ENCODE results near the gene SPCS1.

DNA sequence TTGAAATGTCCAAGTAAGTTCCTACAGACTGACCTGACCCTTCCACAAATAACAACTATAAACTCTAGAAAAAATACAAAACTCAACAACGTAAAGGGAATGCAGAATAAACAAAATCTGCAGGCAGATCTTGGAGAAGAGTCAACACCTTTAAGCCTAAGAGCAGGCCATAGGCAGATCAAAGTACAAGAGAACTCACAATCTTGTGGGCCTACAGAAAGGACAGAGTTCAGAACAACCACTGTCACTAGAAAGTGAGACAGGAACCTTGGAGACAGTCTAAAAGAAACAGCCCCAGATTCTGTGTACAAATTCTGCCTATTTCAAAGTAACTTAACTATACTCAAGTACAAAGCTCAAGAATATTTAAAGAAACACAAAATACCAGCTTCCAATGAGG is 33.8 kb downstream of the SPCS1 start:
- TF ChIP-seq, protein P1, sequence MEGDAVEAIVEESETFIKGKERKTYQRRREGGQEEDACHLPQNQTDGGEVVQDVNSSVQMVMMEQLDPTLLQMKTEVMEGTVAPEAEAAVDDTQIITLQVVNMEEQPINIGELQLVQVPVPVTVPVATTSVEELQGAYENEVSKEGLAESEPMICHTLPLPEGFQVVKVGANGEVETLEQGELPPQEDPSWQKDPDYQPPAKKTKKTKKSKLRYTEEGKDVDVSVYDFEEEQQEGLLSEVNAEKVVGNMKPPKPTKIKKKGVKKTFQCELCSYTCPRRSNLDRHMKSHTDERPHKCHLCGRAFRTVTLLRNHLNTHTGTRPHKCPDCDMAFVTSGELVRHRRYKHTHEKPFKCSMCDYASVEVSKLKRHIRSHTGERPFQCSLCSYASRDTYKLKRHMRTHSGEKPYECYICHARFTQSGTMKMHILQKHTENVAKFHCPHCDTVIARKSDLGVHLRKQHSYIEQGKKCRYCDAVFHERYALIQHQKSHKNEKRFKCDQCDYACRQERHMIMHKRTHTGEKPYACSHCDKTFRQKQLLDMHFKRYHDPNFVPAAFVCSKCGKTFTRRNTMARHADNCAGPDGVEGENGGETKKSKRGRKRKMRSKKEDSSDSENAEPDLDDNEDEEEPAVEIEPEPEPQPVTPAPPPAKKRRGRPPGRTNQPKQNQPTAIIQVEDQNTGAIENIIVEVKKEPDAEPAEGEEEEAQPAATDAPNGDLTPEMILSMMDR (IDR thresholded peaks at IDR 0.05) = no peak
- TF ChIP-seq POLR2A (IDR thresholded peaks at IDR 0.05) = no peak
